Measurements from ENCODE around the gene EXOC8. TPM values are rescaled to one million over a fixed set of nuclear protein-coding genes. Genes with fewer than 3 reads are reported as not detected.

The EXOC8 gene
- total and polyA plus RNA-seq, 2 of the 13 experiments (the other 11 are each of a cell fraction or from before 2014, with no cell fraction given), result 2.1 to 7.9 TPM

GRCh38 chr1:231329483-231329882 lies 8.2 kb downstream of the EXOC8 start:
- intact Hi-C loops (cut with micrococcal nuclease; ENCODE audit: unreplicated experiment), result no loop called here
- POLR2A ChIA-PET, result no interaction called here
- Histone ChIP-seq H3K4me2 (ENCODE audit: low read depth, low read length) (no peak overlapping the region), H3K27ac (ENCODE audit: extremely low read length, insufficient read depth, low read length) (no peak overlapping the region), H3K27me3 (ENCODE audit: control insufficient read depth in 1 of 2, insufficient read depth in 2 of 2, low read length in 2 of 2) (no peaks in the 10 kb centered on the region), H3K4me1 (ENCODE audit: insufficient read depth, low read length) (peaks cover 20% of the 10 kb centered on the region), H3K9me3 (ENCODE audit: low read length) (no peaks in the 10 kb centered on the region), H2AFZ (ENCODE audit: low read length) (no peak overlapping the region), H3K79me2 (ENCODE audit: insufficient read depth, low read length) (peaks cover 23% of the 10 kb centered on the region), H3K9ac (ENCODE audit: insufficient read depth, low read depth, low read length) (no peak overlapping the region), H4K20me1 (ENCODE audit: insufficient read depth, low read length) (no peaks in the 10 kb centered on the region; the same call in 1 of the 2 replicates), H3K4me3 (replicated peaks in 1 of 3; ENCODE audit: insufficient read depth in 1 of 3, low read depth in 2 of 3, low read length in 3 of 3) (no peak overlapping the region), H3K36me3 (replicated peaks in 1 of 2; ENCODE audit: control insufficient read depth in 1 of 2, insufficient read depth in 2 of 2, low read length in 2 of 2) (no peaks in the 10 kb centered on the region)
- no TSS peak for BruUV-seq (replicated peaks)
- no peak for DNase-seq (ENCODE audit: low spot score)
- CTCF ChIA-PET (ENCODE audit: low intra/inter-chr PET ratio, low total read pairs), result no interaction called here
- TF ChIP-seq ZBTB3 (CRISPR knock-in tag; IDR thresholded peaks at IDR 0.05; ENCODE audit: borderline replicate concordance, low read depth) (no peak), ZNF816 (CRISPR knock-in tag; IDR thresholded peaks at IDR 0.05; ENCODE audit: borderline replicate concordance) (no peak), ZNF574 (CRISPR knock-in tag; IDR thresholded peaks at IDR 0.05) (no peak), ZNF235 (CRISPR knock-in tag; IDR thresholded peaks at IDR 0.05; ENCODE audit: borderline replicate concordance) (no peak), ZNF44 (CRISPR knock-in tag; IDR thresholded peaks at IDR 0.05) (no peak), IKZF1 (IDR thresholded peaks at IDR 0.05) (no peak), ZBED4 (CRISPR knock-in tag; IDR thresholded peaks at IDR 0.05; ENCODE audit: borderline replicate concordance) (no peak), JUND (CRISPR knock-in tag; IDR thresholded peaks at IDR 0.05) (no peak), FOXJ3 (CRISPR knock-in tag; IDR thresholded peaks at IDR 0.05; ENCODE audit: borderline replicate concordance) (no peak), ZNF230 (CRISPR knock-in tag; IDR thresholded peaks at IDR 0.05) (no peak), IRX3 (CRISPR knock-in tag; IDR thresholded peaks at IDR 0.05; ENCODE audit: borderline replicate concordance, low read depth) (no peak)
- TF ChIP-seq, protein P1, sequence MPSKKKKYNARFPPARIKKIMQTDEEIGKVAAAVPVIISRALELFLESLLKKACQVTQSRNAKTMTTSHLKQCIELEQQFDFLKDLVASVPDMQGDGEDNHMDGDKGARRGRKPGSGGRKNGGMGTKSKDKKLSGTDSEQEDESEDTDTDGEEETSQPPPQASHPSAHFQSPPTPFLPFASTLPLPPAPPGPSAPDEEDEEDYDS (CRISPR knock-in tag; IDR thresholded peaks at IDR 0.05), result no peak
- 92% methylated on average over 7 of the region's 7 CpGs for WGBS (ENCODE audit: low lambda C conversion rate)
- in situ Hi-C loops (cut with HindIII; ENCODE audit: extremely low pct_ligation_motif_present, low pct_unique_long_range_greater_than_20kb), result no loop called here
- ATAC-seq, result no peak
- no peak for FAIRE-seq

Measured in HepG2 (cell line).